ENCODE results near the gene LZTS3.
A peak's percentile ranks its signal among the peaks of the same experiment; 100 is the strongest.
"Not testable (repeated sequence)": the region's sequence is repeated elsewhere in the genome, so short reads cannot be mapped to it uniquely, and the experiment has no call there.

Gene LZTS3

GRCh38 chr20:3172933-3173609, at the start of gene LZTS3:
Gene LZTS3 (minus strand): TSS chr20:3173549. CDS start chr20:3167163, 6,386 bp downstream.
- TF ChIP-seq CTCF (IDR thresholded peaks at IDR 0.05; ENCODE audit: control insufficient read depth, insufficient read depth, low read depth, low read length, missing control alignments): no peak
- DNase-seq (ENCODE audit: low read depth): no peak

GRCh38 chr20:3221398-3222226, 48.3 kb upstream of the LZTS3 start:
- no peak overlapping the region for H3K4me3 ChIP-seq (ENCODE audit: control insufficient read depth, low read depth, low read length)
- TF ChIP-seq CTCF (IDR thresholded peaks at IDR 0.05; ENCODE audit: control insufficient read depth, insufficient read depth, low read depth, low read length, missing control alignments): no peak
- no peak for DNase-seq (ENCODE audit: low read depth)

More at GRCh38 chr20:3172933-3173609, at the start of gene LZTS3:
- peak within 1 kb of the TSS; percentile 84 for H3K4me3 ChIP-seq (ENCODE audit: control insufficient read depth, low read depth, low read length)

- TF ChIP-seq CTCF (IDR thresholded peaks at IDR 0.05; ENCODE audit: control insufficient read depth, insufficient read depth, low read depth, low read length, missing control alignments): peak; percentile 76
- H3K4me3 ChIP-seq (ENCODE audit: control insufficient read depth, low read depth, low read length): no peak overlapping the region
- no peak for DNase-seq (ENCODE audit: low read depth)
Observed at GRCh38 chr20:3218307-3218988, 45.1 kb upstream of the LZTS3 start.

- DNase-seq (ENCODE audit: low read depth); H3K4me3 ChIP-seq (ENCODE audit: control insufficient read depth, low read depth, low read length): not testable (repeated sequence)
Observed at GRCh38 chr20:3215359-3215917, 42.1 kb upstream of the LZTS3 start.

- no peak for DNase-seq (ENCODE audit: low read depth)
- H3K4me3 ChIP-seq (ENCODE audit: control insufficient read depth, low read depth, low read length): no peak overlapping the region
- TF ChIP-seq CTCF (IDR thresholded peaks at IDR 0.05; ENCODE audit: control insufficient read depth, insufficient read depth, low read depth, low read length, missing control alignments): no peak
Observed at GRCh38 chr20:3213226-3213625, 39.9 kb upstream of the LZTS3 start.

GRCh38 chr20:3210346-3210745, 37.0 kb upstream of the LZTS3 start:
- TF ChIP-seq CTCF (IDR thresholded peaks at IDR 0.05; ENCODE audit: control insufficient read depth, insufficient read depth, low read depth, low read length, missing control alignments): no peak
- no peak for DNase-seq (ENCODE audit: low read depth)
- H3K4me3 ChIP-seq (ENCODE audit: control insufficient read depth, low read depth, low read length): peak overlapping the region; percentile 89

Data from AG09309 (cell line).